Choroid plexus epithelial cell (primary cell): ENCODE data around the gene GPBP1L1.

Experiments used
- DNase-seq: peaks from one replicate; pipeline ENCODE4 v3.0.0-alpha.2; 2010; ENCODE audit warnings: low read depth
- H3K4me3 ChIP-seq: 2 replicates; pipeline ENCODE4 v1.5.1; 2011; ENCODE audit warnings: low read depth, mild to moderate bottlenecking, control low read depth, low read length, moderate library complexity
- TF ChIP-seq, protein P1 (sequence below): conservative IDR thresholded peaks from 2 replicates; pipeline ENCODE4 v1.5.1; 2011; ENCODE audit warnings: low read depth, mild to moderate bottlenecking, control low read depth, inconsistent platforms, low read length, moderate library complexity

Gene GPBP1L1

DNA sequence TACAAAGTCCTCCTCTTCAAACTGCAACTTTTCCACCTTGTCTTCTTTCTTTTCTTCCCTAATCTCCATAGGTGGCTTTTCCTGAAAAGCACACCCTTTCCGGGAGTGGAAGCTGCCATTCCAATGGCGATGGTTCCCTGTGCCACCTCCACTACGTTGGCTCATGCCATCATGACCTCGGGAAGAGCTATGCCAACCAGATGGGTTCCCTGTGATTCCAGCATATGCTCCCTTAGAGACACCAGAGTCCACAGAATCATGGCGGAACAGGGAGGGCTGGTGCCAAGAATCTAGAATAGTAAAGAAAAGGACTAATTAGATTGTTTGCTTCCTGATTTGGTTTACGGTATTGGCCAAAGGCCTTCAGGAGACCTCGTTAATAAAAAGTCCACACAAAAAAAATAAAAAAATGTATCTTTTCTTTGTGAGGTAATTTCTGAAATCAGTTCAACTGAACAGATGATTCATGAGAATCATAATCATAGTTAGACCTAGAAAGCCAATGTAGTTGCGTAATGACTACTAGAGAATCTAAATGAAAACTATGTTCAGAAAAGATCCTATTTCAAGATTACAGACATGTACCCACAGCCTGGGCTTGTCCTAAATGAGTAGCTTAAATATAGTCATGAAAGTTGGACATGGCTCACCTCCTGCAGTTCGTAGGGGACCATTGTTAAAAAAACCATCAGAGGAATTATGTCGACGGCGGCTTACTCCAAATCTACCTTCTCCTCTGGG lies 31.6 kb downstream of the GPBP1L1 start:
- peak; percentile 67 for DNase-seq
- no peak overlapping the region for H3K4me3 ChIP-seq
- TF ChIP-seq, protein P1, sequence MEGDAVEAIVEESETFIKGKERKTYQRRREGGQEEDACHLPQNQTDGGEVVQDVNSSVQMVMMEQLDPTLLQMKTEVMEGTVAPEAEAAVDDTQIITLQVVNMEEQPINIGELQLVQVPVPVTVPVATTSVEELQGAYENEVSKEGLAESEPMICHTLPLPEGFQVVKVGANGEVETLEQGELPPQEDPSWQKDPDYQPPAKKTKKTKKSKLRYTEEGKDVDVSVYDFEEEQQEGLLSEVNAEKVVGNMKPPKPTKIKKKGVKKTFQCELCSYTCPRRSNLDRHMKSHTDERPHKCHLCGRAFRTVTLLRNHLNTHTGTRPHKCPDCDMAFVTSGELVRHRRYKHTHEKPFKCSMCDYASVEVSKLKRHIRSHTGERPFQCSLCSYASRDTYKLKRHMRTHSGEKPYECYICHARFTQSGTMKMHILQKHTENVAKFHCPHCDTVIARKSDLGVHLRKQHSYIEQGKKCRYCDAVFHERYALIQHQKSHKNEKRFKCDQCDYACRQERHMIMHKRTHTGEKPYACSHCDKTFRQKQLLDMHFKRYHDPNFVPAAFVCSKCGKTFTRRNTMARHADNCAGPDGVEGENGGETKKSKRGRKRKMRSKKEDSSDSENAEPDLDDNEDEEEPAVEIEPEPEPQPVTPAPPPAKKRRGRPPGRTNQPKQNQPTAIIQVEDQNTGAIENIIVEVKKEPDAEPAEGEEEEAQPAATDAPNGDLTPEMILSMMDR, result no peak

DNA sequence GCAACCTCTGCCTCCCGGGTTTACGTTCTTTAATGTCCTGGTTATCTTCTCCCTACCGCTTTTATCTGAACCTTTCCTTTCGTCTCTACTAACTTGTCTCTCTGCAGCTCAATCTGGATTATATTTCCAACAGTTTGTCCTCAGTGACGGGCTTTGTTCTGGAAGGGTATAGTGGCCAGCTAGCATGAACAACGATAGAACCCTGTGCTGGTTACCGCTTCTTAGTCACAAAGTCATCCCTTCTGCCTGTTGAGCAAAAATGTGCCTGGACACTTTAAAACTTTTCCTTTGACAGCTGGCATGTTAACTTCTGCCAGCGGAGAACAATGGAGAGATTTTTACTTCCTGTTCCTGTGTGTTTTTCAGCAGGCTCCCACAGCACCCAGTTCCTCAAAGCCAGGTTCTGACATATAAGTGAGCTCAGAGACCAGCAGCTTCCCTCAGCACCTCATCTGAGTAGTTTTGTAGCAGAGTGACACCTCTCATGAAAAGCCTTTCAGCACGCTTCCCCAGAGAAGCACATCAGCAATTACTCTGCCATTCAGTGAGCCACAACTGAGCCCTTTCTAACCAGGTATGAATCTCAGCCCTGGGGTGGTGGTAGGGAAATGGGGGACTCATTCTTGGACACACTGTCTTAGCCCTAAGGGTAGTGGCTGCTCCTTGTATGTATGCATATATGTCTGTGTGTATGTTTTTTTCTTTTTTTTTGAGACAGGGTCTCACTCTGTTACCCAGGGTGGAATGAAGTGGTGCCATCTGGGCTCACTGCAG lies 38.9 kb downstream of the GPBP1L1 start:
- H3K4me3 ChIP-seq, result no peak overlapping the region
- TF ChIP-seq, protein P1, result no peak
- DNase-seq, result no peak

DNA sequence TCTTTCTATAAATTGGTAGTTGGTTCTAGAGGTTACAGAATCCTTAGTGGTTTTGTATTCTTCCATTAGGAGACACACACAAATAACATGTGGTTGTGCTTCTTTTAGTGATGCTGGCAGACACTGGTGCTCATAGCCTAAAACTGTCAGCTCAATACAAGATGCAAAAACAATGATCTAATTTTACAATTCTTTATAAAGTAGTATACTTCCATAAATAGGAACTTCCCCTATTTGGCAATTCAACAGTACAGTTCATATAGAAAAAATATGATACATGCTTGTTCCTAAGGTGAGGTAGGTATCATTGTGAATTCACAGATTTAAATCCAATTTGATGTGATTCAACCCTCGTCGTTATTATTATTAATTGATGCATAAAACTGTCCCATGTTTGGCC lies 41.7 kb downstream of the GPBP1L1 start:
- DNase-seq, result no peak
- TF ChIP-seq, protein P1, result no peak
- H3K4me3 ChIP-seq, result no peak overlapping the region

DNA sequence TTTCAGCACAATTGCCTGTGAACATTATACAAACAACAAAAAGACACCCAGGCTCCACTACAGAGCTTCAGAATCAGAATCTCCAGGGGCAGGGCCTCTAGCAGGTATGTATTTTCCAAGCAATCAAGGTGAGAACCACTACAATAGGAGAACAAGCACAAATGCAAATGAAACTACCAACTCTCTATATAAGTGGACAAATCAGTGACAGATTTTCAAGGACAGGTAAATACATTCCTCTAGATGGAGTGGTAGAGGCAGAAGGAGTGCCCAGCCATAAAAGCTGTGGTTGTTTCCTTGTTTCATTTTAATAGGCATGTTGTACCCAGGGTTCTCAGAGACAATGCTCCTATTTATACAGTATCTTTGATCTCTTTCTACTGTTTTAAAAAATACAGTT lies 42.4 kb downstream of the GPBP1L1 start:
- TF ChIP-seq, protein P1, result peak; percentile 37
- no peak overlapping the region for H3K4me3 ChIP-seq
- DNase-seq, result peak; percentile 24

DNA sequence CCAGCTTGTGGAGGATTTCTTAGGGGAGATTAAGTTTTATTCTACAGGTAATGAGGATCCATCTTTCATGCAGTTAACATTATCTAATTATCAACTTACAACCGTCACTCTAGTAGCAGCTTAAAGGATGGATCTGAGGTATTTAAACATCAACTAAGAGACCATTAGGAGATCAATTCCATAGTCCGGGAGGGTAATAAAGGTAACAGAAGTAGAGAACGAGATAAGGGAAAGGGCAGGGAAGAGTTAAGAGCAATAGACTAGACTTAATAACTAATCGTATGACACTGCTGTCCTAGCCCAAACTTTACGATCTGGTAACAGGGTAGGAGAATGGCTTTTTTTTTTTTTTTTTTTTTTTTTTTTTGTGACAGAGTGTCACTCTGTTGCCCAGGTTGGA lies 43.0 kb downstream of the GPBP1L1 start:
- no peak for DNase-seq
- TF ChIP-seq, protein P1, result no peak
- no peak overlapping the region for H3K4me3 ChIP-seq

DNA sequence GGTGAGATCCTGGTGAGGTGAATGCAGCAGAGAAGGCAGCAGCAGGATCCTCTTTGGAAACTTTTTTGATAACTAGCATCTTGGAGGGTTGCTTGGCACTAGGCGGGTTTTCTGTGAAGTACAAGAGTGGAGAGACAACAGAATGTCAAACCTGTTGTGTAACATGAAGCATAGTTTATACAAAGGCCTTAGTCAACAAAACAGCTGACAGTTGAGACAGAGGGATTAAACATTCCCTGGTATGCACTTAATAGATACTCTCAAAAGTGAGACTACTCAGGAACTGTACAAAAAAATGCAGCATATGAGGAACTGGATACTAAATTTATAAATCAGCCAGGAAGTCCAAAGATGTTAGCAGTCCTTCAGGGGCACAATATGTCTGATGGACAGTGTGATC lies 46.0 kb downstream of the GPBP1L1 start:
- DNase-seq, result peak; percentile 29
- TF ChIP-seq, protein P1, result no peak
- no peak overlapping the region for H3K4me3 ChIP-seq
